Measurements from ENCODE around the gene SHC2. TPM values are rescaled to one million over a fixed set of nuclear protein-coding genes. Genes with fewer than 3 reads are reported as not detected.
A peak's percentile ranks its signal among the peaks of the same experiment; 100 is the strongest.

SHC2 gene
- total RNA-seq, 1 experiment from 2014 or later, result 0.18 TPM

DNA sequence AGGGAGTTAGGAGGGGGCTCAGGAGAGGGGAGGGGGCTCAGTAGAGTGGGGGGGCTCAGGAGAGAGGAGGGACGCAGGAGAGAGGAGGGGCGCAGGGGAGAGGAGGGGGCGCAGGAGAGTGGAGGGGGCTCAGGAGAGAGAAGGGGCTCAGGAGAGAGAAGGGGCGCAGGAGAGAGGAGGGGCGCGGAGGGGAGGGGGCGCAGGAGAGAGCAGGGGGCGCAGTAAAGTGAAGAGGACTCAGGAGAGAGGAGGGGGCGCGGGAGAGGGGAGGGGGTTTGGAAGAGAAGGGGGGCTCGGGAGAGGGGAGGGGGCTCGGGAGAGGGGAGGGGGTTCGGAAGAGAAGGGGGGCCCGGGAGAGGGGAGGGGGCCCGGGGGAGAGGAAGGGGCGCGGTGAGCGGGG lies 36.2 kb upstream of the SHC2 start:
- POLR2A ChIA-PET (ENCODE audit: unreplicated experiment), result no interaction called here

DNA sequence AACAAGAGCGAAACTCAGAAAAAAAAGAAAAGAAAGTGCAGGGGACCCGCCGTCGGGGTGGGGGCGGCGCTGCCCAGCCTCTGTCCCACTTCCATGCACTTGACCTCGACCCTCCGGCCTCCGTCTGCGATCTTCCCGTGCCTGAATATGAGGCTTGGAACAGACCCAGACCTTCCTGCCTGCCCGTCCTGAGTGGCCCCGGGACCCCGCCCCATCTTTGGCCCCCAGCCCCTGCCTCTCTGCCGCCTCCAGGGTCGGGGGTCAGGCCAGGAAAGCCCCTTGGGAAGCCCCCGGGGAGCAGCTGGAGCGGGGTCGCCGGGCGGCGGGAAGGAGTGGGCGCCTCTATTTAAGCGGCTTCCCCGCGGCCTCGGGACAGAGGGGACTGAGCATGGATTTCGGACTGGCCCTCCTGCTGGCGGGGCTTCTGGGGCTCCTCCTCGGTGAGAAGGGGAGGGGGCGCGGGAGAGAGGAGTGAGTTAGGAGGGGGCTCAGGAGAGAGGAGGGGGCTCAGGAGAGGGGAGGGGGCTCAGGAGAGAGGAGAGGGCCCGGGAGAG lies 35.4 kb upstream of the SHC2 start, which contains the start of gene MADCAM1:
Gene MADCAM1, plus strand, starts transcription at position 375 of the 554 bp plus-strand sequence. Its CDS starts 14 bp downstream, at position 389.
- TF ChIP-seq EZH2 (IDR thresholded peaks at IDR 0.05; ENCODE audit: low read length, unreplicated experiment) (no peak), EZH2phosphoT487 (IDR thresholded peaks at IDR 0.05; ENCODE audit: borderline replicate concordance, low read length) (no peak)
- TF ChIP-seq, protein P1, sequence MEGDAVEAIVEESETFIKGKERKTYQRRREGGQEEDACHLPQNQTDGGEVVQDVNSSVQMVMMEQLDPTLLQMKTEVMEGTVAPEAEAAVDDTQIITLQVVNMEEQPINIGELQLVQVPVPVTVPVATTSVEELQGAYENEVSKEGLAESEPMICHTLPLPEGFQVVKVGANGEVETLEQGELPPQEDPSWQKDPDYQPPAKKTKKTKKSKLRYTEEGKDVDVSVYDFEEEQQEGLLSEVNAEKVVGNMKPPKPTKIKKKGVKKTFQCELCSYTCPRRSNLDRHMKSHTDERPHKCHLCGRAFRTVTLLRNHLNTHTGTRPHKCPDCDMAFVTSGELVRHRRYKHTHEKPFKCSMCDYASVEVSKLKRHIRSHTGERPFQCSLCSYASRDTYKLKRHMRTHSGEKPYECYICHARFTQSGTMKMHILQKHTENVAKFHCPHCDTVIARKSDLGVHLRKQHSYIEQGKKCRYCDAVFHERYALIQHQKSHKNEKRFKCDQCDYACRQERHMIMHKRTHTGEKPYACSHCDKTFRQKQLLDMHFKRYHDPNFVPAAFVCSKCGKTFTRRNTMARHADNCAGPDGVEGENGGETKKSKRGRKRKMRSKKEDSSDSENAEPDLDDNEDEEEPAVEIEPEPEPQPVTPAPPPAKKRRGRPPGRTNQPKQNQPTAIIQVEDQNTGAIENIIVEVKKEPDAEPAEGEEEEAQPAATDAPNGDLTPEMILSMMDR (conservative IDR thresholded peaks at IDR 0.05; ENCODE audit: low read depth, low read length), result no peak
- ChIA-PET POLR2A (ENCODE audit: unreplicated experiment) (no interaction called here), CTCF (no interaction called here)
- Histone ChIP-seq H3K27me3 (ENCODE audit: low read length) (no peaks in the 10 kb centered on the region), H3K79me2 (ENCODE audit: low read length) (no peaks in the 10 kb centered on the region), H3K27ac (ENCODE audit: low read length) (no peak within 1 kb of the TSS), H3K36me3 (ENCODE audit: low read depth, low read length) (no peaks in the 10 kb centered on the region), H3K9me3 (ENCODE audit: low read length) (no peaks in the 10 kb centered on the region), H3K9me2 (replicated peaks; ENCODE audit: low read length) (no peaks in the 10 kb centered on the region), H3F3A (ENCODE audit: low read length, unreplicated experiment) (no peaks in the 10 kb centered on the region), H2AFZ (ENCODE audit: low read length) (no peak within 1 kb of the TSS), H3K4me3 (ENCODE audit: low read length) (no peak within 1 kb of the TSS), H3K4me1 (ENCODE audit: insufficient read depth, low read length) (no peaks in the 10 kb centered on the region), H3K4me2 (ENCODE audit: low read length) (no peak within 1 kb of the TSS), H4K20me1 (ENCODE audit: low read length) (no peaks in the 10 kb centered on the region), H3K9ac (ENCODE audit: low read length) (no peak within 1 kb of the TSS)
- no peak for ATAC-seq
- no TSS peak for BruUV-seq (replicated peaks)
- intact Hi-C loops (cut with micrococcal nuclease), result no loop called here
- DNase-seq, result no peak

More for the DNA sequence above, 36.2 kb upstream of the SHC2 start:
- H3K4me1 ChIP-seq (ENCODE audit: insufficient read depth, low read length), result no peaks in the 10 kb centered on the region
- no peaks in the 10 kb centered on the region for H3K9me3 ChIP-seq (ENCODE audit: low read length)
- TF ChIP-seq EZH2 (IDR thresholded peaks at IDR 0.05; ENCODE audit: low read length, unreplicated experiment) (no peak), EZH2phosphoT487 (IDR thresholded peaks at IDR 0.05; ENCODE audit: borderline replicate concordance, low read length) (no peak)
- TF ChIP-seq, protein P1 (conservative IDR thresholded peaks at IDR 0.05; ENCODE audit: low read depth, low read length), result no peak
- H3K4me2 ChIP-seq (ENCODE audit: low read length), result no peak overlapping the region
- no peaks in the 10 kb centered on the region for H3K27me3 ChIP-seq (ENCODE audit: low read length)
- H4K20me1 ChIP-seq (ENCODE audit: low read length), result no peaks in the 10 kb centered on the region
- H3K79me2 ChIP-seq (ENCODE audit: low read length), result no peaks in the 10 kb centered on the region
- BruUV-seq (replicated peaks), result no TSS peak
- DNase-seq (no peak), ATAC-seq (no peak)
- H3F3A ChIP-seq (ENCODE audit: low read length, unreplicated experiment), result no peaks in the 10 kb centered on the region
- no peak overlapping the region for H3K4me3 ChIP-seq (ENCODE audit: low read length)
- no peak overlapping the region for H2AFZ ChIP-seq (ENCODE audit: low read length)
- intact Hi-C loops (cut with micrococcal nuclease), result no loop called here
- H3K36me3 ChIP-seq (ENCODE audit: low read depth, low read length), result no peaks in the 10 kb centered on the region
- H3K27ac ChIP-seq (ENCODE audit: low read length), result no peak overlapping the region
- CTCF ChIA-PET, result no interaction called here
- no peaks in the 10 kb centered on the region for H3K9me2 ChIP-seq (replicated peaks; ENCODE audit: low read length)
- no peak overlapping the region for H3K9ac ChIP-seq (ENCODE audit: low read length)

DNA sequence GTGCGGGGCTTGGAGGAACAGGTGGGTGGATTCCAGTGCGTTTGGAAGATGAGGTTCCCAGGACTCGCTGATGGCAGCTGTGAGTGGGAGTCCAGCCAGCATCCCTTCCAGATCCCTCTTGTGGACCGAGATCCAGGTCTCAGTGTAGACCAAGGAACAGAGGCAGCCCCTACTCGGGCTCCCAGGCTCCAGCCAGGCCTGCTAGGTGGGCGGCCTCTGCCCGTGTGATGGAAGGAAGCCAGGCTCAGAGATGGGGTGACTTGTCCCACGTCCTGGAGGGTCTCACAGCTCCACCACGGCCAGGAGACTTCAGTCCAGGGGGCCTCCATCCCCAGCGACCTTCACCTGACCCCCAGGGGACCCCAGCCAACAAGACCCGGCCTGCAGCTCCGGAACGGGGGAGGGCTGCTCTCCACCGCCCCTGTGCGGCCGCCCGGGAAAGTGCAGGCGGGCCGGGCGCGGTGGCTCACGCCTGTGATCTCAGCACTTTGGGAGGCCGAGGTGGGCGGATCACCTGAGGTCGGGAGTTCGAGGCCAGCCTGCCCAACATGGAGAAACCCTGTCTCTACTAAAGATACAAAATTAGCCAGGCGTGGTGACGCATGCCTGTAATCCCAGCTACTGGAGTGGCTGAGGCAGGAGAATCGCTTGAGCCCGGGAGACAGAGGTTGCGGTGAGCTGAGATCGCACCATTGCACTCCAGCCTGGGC lies 34.7 kb upstream of the SHC2 start:
- H2AFZ ChIP-seq (ENCODE audit: low read length), result no peak overlapping the region
- H3K4me2 ChIP-seq (ENCODE audit: low read length), result no peak overlapping the region
- ChIA-PET POLR2A (ENCODE audit: unreplicated experiment) (no interaction called here), CTCF (no interaction called here)
- TF ChIP-seq EZH2 (IDR thresholded peaks at IDR 0.05; ENCODE audit: low read length, unreplicated experiment) (no peak), EZH2phosphoT487 (IDR thresholded peaks at IDR 0.05; ENCODE audit: borderline replicate concordance, low read length) (no peak)
- TF ChIP-seq, protein P1 (conservative IDR thresholded peaks at IDR 0.05; ENCODE audit: low read depth, low read length), result peak; percentile 69
- intact Hi-C loops (cut with micrococcal nuclease), result no loop called here
- no peak overlapping the region for H3K9ac ChIP-seq (ENCODE audit: low read length)
- H4K20me1 ChIP-seq (ENCODE audit: low read length), result no peaks in the 10 kb centered on the region
- no peaks in the 10 kb centered on the region for H3K79me2 ChIP-seq (ENCODE audit: low read length)
- no peaks in the 10 kb centered on the region for H3K9me2 ChIP-seq (replicated peaks; ENCODE audit: low read length)
- H3K27me3 ChIP-seq (ENCODE audit: low read length), result no peaks in the 10 kb centered on the region
- DNase-seq (peak; percentile 46), ATAC-seq (peak; percentile 42)
- no peak overlapping the region for H3K4me3 ChIP-seq (ENCODE audit: low read length)
- no peaks in the 10 kb centered on the region for H3K4me1 ChIP-seq (ENCODE audit: insufficient read depth, low read length)
- BruUV-seq (replicated peaks), result no TSS peak
- no peak overlapping the region for H3K27ac ChIP-seq (ENCODE audit: low read length)
- no peaks in the 10 kb centered on the region for H3K9me3 ChIP-seq (ENCODE audit: low read length)
- H3K36me3 ChIP-seq (ENCODE audit: low read depth, low read length), result no peaks in the 10 kb centered on the region
- H3F3A ChIP-seq (ENCODE audit: low read length, unreplicated experiment), result no peaks in the 10 kb centered on the region

All from PC-3 (cell line).